ENCODE data around the gene ADPRH. TPM values are rescaled to one million over a fixed set of nuclear protein-coding genes. Genes with fewer than 3 reads are reported as not detected.
"Not testable (repeated sequence)": the region's sequence is repeated elsewhere in the genome, so short reads cannot be mapped to it uniquely, and the experiment has no call there.

The ADPRH gene
- total RNA-seq, 1 donor from 2014 or later: 0.53 TPM

DNA sequence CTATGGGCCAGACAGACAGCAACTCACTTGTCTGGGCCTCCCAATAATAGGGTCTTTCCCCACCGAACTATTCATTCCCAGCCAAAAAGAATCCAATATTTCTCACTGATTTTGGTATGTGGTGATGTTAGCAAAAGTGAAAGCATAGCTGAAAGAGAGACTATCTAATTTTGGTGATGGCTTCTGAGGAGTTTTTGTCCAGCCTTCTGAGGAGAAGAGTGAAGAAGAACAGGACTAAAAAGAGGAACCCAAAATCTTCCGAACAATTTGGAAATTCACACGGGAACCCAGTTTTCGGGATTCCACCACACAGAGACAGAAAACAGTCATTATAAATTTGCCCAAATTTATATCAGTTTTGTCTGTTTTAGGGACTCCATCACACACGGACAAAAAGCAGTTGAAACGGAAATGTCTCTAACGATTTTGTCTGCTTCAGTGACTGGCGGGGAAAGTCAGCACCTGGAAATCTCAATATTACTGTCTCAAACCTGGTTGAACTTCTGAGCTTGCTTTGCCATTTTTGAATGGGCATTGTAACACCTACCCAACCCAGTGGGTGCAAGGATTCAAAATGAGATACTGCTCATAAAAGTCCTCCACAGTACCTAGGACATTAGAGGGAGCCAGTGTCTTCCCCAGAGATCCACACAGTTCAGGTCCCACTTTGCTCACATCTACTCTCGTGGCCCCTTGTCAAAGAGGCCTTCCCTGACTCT is 28.9 kb upstream of the ADPRH start:
- no peak for FAIRE-seq
- no peaks in the 10 kb centered on the region for H3K36me3 ChIP-seq (ENCODE audit: control insufficient read depth, insufficient read depth, low read length)

DNA sequence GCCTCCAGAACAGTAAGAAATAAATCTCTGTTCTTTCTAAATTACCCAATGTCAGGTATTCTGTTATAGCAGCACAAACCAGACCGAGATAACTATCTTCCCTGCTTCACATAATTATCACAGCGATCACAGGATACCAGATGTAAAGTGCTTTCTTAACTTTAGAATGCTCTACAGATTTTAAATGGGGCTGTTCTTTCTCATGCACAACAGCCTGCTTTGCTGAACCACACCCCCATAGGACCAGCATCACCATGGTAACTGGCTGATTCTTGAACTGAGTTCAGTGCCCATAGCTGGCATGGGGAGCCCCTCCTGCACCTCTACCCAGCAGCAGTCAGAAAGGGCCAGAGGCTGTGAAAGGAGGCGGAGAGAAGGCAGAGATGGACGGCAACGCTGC is 27.7 kb upstream of the ADPRH start:
- H3K27me3 ChIP-seq (ENCODE audit: control insufficient read depth, insufficient read depth, low read length): peaks cover 3% of the 10 kb centered on the region
- DNase-seq (ENCODE audit: low read depth) (no peak), FAIRE-seq (no peak)
- TF ChIP-seq, protein P1, sequence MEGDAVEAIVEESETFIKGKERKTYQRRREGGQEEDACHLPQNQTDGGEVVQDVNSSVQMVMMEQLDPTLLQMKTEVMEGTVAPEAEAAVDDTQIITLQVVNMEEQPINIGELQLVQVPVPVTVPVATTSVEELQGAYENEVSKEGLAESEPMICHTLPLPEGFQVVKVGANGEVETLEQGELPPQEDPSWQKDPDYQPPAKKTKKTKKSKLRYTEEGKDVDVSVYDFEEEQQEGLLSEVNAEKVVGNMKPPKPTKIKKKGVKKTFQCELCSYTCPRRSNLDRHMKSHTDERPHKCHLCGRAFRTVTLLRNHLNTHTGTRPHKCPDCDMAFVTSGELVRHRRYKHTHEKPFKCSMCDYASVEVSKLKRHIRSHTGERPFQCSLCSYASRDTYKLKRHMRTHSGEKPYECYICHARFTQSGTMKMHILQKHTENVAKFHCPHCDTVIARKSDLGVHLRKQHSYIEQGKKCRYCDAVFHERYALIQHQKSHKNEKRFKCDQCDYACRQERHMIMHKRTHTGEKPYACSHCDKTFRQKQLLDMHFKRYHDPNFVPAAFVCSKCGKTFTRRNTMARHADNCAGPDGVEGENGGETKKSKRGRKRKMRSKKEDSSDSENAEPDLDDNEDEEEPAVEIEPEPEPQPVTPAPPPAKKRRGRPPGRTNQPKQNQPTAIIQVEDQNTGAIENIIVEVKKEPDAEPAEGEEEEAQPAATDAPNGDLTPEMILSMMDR (IDR thresholded peaks at IDR 0.05; ENCODE audit: insufficient read depth, low read length, severe bottlenecking): no peak
- no peaks in the 10 kb centered on the region for H3K36me3 ChIP-seq (ENCODE audit: control insufficient read depth, insufficient read depth, low read length)
- no peak overlapping the region for H3K4me3 ChIP-seq (ENCODE audit: low read depth, low read length)

More for the DNA sequence above, 28.9 kb upstream of the ADPRH start:
- no peaks in the 10 kb centered on the region for H3K27me3 ChIP-seq (ENCODE audit: control insufficient read depth, insufficient read depth, low read length)
- DNase-seq (ENCODE audit: low read depth): no peak
- TF ChIP-seq, protein P1 (IDR thresholded peaks at IDR 0.05; ENCODE audit: insufficient read depth, low read length, severe bottlenecking): no peak
- no peak overlapping the region for H3K4me3 ChIP-seq (ENCODE audit: low read depth, low read length)

DNA sequence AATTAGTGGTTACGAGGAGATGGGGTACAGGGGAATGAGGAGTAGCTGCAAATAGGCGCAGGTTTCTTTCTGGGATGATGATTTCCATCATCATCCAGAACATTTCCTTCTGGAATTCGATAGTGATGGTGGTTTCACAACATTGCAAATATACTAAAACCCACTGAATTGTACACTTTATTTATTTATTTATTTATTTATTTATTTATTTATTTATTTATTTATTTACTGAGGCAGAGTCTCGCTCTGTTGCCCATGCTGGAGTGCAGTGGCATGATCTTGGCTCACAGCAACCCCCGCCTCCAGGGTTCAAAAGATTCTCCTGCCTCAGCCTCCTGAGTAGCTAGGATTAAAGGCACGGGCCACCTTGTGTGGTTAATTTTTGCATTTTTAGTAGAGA is 26.4 kb upstream of the ADPRH start:
- DNase-seq (ENCODE audit: low read depth); FAIRE-seq: not testable (repeated sequence)

DNA sequence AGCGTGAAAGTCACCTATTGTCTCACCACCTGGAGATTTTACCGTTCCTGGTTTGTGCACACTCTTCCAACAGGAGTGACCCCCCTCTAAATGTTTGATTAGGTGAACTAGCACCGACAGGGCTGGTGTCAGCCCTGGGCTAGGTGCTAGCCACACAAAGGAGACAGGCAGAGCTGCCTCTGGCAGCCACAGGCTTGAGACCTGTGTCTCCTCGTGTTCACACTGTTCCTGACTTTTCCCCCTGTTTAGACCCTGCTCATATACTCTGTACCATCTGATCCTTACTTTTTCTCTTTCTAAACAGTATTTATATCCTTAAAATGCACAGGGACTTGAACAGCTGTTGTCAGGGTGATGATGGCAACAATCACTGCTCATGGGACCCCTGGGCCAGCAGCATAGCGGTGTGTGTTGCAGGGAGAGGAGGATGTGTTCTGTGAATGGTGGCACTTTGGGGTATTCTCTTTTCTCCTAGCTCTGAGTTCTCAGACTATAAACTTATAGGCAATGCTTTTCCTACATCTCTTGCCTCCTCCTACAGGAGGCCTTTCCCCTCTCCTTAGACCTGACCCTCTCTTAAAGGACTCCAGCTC is 25.4 kb upstream of the ADPRH start:
- Histone ChIP-seq H3K4me3 (ENCODE audit: low read depth, low read length) (no peak overlapping the region), H3K27me3 (ENCODE audit: control insufficient read depth, insufficient read depth, low read length) (peaks cover 3% of the 10 kb centered on the region), H3K36me3 (ENCODE audit: control insufficient read depth, insufficient read depth, low read length) (no peaks in the 10 kb centered on the region)
- TF ChIP-seq, protein P1 (IDR thresholded peaks at IDR 0.05; ENCODE audit: insufficient read depth, low read length, severe bottlenecking): no peak
- DNase-seq (ENCODE audit: low read depth) (no peak), FAIRE-seq (no peak)

More for the DNA sequence above, 26.4 kb upstream of the ADPRH start:
- H3K4me3 ChIP-seq (ENCODE audit: low read depth, low read length); H3K27me3 ChIP-seq (ENCODE audit: control insufficient read depth, insufficient read depth, low read length); H3K36me3 ChIP-seq (ENCODE audit: control insufficient read depth, insufficient read depth, low read length): not testable (repeated sequence)

DNA sequence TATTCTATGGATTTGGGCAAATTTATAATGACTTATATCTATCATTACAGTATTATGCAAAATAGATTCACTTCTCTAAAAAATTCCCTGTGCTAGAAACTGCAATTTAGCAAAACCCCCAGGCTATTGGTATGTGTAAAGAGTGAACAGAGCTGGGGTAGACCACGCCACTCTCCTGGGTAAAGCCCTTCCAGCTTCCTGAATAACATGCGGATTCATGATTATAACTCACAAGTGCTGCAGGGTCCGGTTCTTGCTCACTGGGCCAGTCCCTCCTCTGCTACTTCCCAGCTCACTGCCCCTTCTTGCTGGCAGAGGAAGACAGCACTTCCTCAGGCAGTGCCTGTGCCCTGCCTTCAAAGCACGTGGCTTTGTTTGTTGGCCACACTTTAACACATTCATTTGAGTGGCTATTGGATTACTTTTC is 24.0 kb upstream of the ADPRH start:
- DNase-seq (ENCODE audit: low read depth): no peak
- TF ChIP-seq, protein P1 (IDR thresholded peaks at IDR 0.05; ENCODE audit: insufficient read depth, low read length, severe bottlenecking): no peak
- H3K36me3 ChIP-seq (ENCODE audit: control insufficient read depth, insufficient read depth, low read length): no peaks in the 10 kb centered on the region
- no peak overlapping the region for H3K4me3 ChIP-seq (ENCODE audit: low read depth, low read length)
- no peak for FAIRE-seq
- peaks cover 3% of the 10 kb centered on the region for H3K27me3 ChIP-seq (ENCODE audit: control insufficient read depth, insufficient read depth, low read length)

DNA sequence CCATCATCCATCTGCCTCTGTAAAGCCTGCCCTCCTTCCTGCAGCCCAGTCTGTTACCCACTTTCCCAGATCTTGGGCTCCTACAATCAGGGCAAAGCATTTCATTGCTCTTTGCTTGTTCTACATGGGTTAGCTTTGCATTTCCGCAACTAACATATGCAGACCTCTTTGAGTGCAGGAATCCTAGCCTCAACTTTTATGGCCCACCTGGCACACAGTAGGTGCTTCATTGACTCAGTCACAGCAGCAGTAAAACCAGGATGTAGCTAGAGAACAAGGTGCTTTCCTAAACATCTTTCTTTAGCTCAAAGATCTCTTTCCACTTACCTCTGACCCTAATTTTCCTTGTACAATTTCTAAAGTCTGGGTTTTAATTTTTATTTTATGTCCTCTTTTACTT is 23.4 kb upstream of the ADPRH start:
- peaks cover 3% of the 10 kb centered on the region for H3K27me3 ChIP-seq (ENCODE audit: control insufficient read depth, insufficient read depth, low read length)
- H3K4me3 ChIP-seq (ENCODE audit: low read depth, low read length): no peak overlapping the region
- TF ChIP-seq, protein P1 (IDR thresholded peaks at IDR 0.05; ENCODE audit: insufficient read depth, low read length, severe bottlenecking): no peak
- DNase-seq (ENCODE audit: low read depth): no peak
- H3K36me3 ChIP-seq (ENCODE audit: control insufficient read depth, insufficient read depth, low read length): no peaks in the 10 kb centered on the region
- no peak for FAIRE-seq
